ENCODE results near the gene ARFIP2.
"Not testable (repeated sequence)": the region's sequence is repeated elsewhere in the genome, so short reads cannot be mapped to it uniquely, and the experiment has no call there.

Gene ARFIP2

GRCh38 chr11:6481012-6481923 lies at the start of gene ARFIP2, which contains the start of gene TIMM10B:
Gene ARFIP2, minus strand, starts transcription at chr11:6481331. Its CDS starts 910 bp downstream, at chr11:6480421.
Gene TIMM10B, plus strand, starts transcription at chr11:6481501. Its CDS starts 16 bp downstream, at chr11:6481517.
- DNase-seq, result peak; percentile 99

GRCh38 chr11:6530848-6531247 lies 49.7 kb upstream of the ARFIP2 start:
- no peak for DNase-seq

GRCh38 chr11:6529266-6529665 lies 48.1 kb upstream of the ARFIP2 start:
- no peak for DNase-seq

- no peak for DNase-seq
These were observed 45.4 kb upstream of the ARFIP2 start for GRCh38 chr11:6526411-6527135.

GRCh38 chr11:6523253-6523652 lies 42.1 kb upstream of the ARFIP2 start:
- no peak for DNase-seq

GRCh38 chr11:6521946-6522345 lies 40.8 kb upstream of the ARFIP2 start:
- DNase-seq, result not testable (repeated sequence)

GRCh38 chr11:6520265-6520664 lies 39.1 kb upstream of the ARFIP2 start:
- no peak for DNase-seq

- DNase-seq, result no peak
These were observed 35.7 kb upstream of the ARFIP2 start for GRCh38 chr11:6516865-6517264.

GRCh38 chr11:6505577-6506240 lies 24.6 kb upstream of the ARFIP2 start:
- DNase-seq, result no peak

- no peak for DNase-seq
These were observed 23.0 kb upstream of the ARFIP2 start for GRCh38 chr11:6504166-6504565.

- DNase-seq, result no peak
These were observed 21.3 kb upstream of the ARFIP2 start for GRCh38 chr11:6502382-6502781.

GRCh38 chr11:6498544-6498943 lies 17.4 kb upstream of the ARFIP2 start:
- no peak for DNase-seq

GRCh38 chr11:6498121-6498520 lies 17.0 kb upstream of the ARFIP2 start:
- DNase-seq, result no peak

GRCh38 chr11:6497069-6497839 lies 16.1 kb upstream of the ARFIP2 start, which contains the start of gene DNHD1:
Gene DNHD1, plus strand, starts transcription at chr11:6497280. Its CDS starts 936 bp downstream, at chr11:6498216.
- no peak for DNase-seq

- DNase-seq, result no peak
These were observed 8.2 kb upstream of the ARFIP2 start for GRCh38 chr11:6489306-6489705.

- no peak for DNase-seq
These were observed 7.7 kb upstream of the ARFIP2 start for GRCh38 chr11:6488821-6489220.

- DNase-seq, result no peak
These were observed 7.2 kb upstream of the ARFIP2 start for GRCh38 chr11:6488342-6488741.

GRCh38 chr11:6486938-6487337 lies 5.8 kb upstream of the ARFIP2 start:
- no peak for DNase-seq

GRCh38 chr11:6486256-6486655 lies 5.1 kb upstream of the ARFIP2 start:
- DNase-seq, result no peak

GRCh38 chr11:6485661-6486060 lies 4.5 kb upstream of the ARFIP2 start:
- no peak for DNase-seq

GRCh38 chr11:6483015-6483414 lies 1.9 kb upstream of the ARFIP2 start:
- DNase-seq, result no peak

- no peak for DNase-seq
These were observed 1.3 kb upstream of the ARFIP2 start for GRCh38 chr11:6482441-6482840.

- DNase-seq, result no peak
These were observed 769 bp upstream of the ARFIP2 start for GRCh38 chr11:6481924-6482275.
